HG02870 (cell line): ENCODE results near the gene ALCAM.

Experiments
- ATAC-seq: cut with Tn5 transposase; IDR thresholded peaks from one replicate; pipeline ENCODE4 v1.9.1; 2021; ENCODE audit warnings: mild to moderate bottlenecking, moderate library complexity; ENCODE audit not compliant: unreplicated experiment

Gene ALCAM

GRCh38 chr3:105366326-105367062 is at the start of gene ALCAM:
Gene ALCAM (plus strand): TSS chr3:105366909.
- peak; percentile 47 for ATAC-seq

GRCh38 chr3:105317841-105318240 is 48.9 kb upstream of the ALCAM start:
- ATAC-seq: no peak

GRCh38 chr3:105322570-105323273 is 44.0 kb upstream of the ALCAM start:
- ATAC-seq: peak; percentile 92

GRCh38 chr3:105323274-105323599 is 43.5 kb upstream of the ALCAM start:
- ATAC-seq: peak; percentile 42

- no peak for ATAC-seq
These were observed 41.8 kb upstream of the ALCAM start for GRCh38 chr3:105324951-105325350.

GRCh38 chr3:105327662-105328337 is 38.9 kb upstream of the ALCAM start:
- no peak for ATAC-seq

- ATAC-seq: no peak
These were observed 38.4 kb upstream of the ALCAM start for GRCh38 chr3:105328338-105328730.

- ATAC-seq: no peak
These were observed 33.7 kb upstream of the ALCAM start for GRCh38 chr3:105332961-105333360.

GRCh38 chr3:105334138-105334882 is 32.4 kb upstream of the ALCAM start:
- peak; percentile 74 for ATAC-seq

GRCh38 chr3:105339946-105340345 is 26.8 kb upstream of the ALCAM start:
- ATAC-seq: no peak

GRCh38 chr3:105343991-105344390 is 22.7 kb upstream of the ALCAM start:
- ATAC-seq: no peak

GRCh38 chr3:105345156-105345555 is 21.6 kb upstream of the ALCAM start:
- no peak for ATAC-seq

- peak; percentile 93 for ATAC-seq
These were observed 18.9 kb upstream of the ALCAM start for GRCh38 chr3:105347625-105348302.

- no peak for ATAC-seq
These were observed 18.4 kb upstream of the ALCAM start for GRCh38 chr3:105348307-105348706.

- no peak for ATAC-seq
These were observed 16.9 kb upstream of the ALCAM start for GRCh38 chr3:105349684-105350387.

GRCh38 chr3:105351821-105352220 is 14.9 kb upstream of the ALCAM start:
- ATAC-seq: no peak

GRCh38 chr3:105352976-105353375 is 13.7 kb upstream of the ALCAM start:
- ATAC-seq: no peak

- no peak for ATAC-seq
These were observed 13.1 kb upstream of the ALCAM start for GRCh38 chr3:105353485-105354161.

- ATAC-seq: no peak
These were observed 12.3 kb upstream of the ALCAM start for GRCh38 chr3:105354429-105354828.
